AG09319 (cell line): Measurements from ENCODE around the gene AARS2.
A peak's percentile ranks its signal among the peaks of the same experiment; 100 is the strongest.
"Not testable (repeated sequence)": the region's sequence is repeated elsewhere in the genome, so short reads cannot be mapped to it uniquely, and the experiment has no call there.

Experiments used
- DNase-seq: peaks from one replicate; pipeline ENCODE4 v3.0.0-alpha.2; 2010; ENCODE audit warnings: low read depth; ENCODE audit errors: extremely low read depth
- TF ChIP-seq, protein P1 (sequence below): IDR thresholded peaks from 2 replicates; pipeline ENCODE4 v1.5.1; 2011; ENCODE audit warnings: low read depth, mild to moderate bottlenecking, inconsistent platforms, low read length, moderate library complexity

Gene AARS2

DNA sequence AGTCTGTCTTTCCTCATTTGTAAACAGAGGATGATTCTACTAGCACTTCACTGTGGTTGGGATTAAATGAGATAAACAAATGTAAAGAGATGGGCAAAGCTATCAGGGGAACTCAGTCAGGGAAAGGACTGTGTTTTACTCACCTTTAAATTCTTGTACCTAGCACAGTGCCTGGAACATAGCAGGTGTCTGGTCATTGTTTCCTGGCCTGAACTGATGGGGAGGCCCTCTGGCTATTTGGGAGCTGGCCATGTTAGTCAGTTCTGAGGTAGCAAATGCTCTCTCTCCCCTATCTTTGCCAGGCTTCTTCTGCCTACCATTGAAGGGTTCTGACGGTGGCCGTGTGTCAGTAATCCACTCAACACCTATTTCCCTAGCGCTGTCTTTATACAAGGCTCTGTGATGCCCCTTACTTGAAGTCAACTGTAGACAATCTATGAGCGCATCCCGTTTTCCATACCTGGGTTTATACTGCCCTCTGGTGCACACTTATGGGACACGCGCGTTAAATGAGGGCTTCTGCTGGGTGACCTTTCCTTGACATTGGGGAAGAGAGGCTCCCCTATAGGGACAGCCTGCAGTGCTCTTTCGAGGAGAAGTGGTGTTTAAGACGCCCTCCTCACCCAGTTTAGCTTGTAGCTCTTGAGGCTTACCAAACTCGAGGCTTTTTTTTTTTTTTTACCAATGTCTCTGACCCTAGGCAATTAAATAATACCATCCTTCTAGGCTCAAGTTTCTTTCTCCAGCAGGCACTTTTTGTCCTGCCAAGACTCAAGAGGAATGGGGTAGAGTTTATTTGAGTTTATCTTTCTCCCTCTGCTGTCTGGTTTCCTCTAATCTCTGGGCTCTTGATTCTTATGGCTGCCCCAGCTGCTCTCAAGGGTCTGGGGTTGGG is 25.3 kb upstream of the AARS2 start:
- DNase-seq, result peak; percentile 22
- TF ChIP-seq, protein P1, sequence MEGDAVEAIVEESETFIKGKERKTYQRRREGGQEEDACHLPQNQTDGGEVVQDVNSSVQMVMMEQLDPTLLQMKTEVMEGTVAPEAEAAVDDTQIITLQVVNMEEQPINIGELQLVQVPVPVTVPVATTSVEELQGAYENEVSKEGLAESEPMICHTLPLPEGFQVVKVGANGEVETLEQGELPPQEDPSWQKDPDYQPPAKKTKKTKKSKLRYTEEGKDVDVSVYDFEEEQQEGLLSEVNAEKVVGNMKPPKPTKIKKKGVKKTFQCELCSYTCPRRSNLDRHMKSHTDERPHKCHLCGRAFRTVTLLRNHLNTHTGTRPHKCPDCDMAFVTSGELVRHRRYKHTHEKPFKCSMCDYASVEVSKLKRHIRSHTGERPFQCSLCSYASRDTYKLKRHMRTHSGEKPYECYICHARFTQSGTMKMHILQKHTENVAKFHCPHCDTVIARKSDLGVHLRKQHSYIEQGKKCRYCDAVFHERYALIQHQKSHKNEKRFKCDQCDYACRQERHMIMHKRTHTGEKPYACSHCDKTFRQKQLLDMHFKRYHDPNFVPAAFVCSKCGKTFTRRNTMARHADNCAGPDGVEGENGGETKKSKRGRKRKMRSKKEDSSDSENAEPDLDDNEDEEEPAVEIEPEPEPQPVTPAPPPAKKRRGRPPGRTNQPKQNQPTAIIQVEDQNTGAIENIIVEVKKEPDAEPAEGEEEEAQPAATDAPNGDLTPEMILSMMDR, result peak; percentile 73

DNA sequence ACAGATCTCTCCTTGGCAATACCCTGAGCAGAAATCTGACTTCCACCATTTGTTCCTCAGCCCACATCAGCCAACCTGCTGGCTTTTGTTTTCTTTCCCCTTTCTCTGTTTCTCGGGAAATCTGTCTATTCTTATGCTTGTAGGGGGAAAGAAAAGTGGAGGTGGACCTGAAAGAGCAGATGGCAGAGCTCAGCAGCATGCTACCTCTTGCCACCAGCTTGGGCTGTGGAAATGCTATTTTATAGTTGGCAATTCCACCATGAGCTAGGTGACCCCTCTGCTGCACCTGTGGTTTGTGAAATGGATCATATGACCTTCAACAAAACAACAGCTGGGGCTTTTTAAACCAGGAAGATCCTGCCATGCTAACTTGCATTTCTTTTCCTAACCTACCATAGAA is 22.5 kb upstream of the AARS2 start:
- TF ChIP-seq, protein P1, result no peak
- no peak for DNase-seq

DNA sequence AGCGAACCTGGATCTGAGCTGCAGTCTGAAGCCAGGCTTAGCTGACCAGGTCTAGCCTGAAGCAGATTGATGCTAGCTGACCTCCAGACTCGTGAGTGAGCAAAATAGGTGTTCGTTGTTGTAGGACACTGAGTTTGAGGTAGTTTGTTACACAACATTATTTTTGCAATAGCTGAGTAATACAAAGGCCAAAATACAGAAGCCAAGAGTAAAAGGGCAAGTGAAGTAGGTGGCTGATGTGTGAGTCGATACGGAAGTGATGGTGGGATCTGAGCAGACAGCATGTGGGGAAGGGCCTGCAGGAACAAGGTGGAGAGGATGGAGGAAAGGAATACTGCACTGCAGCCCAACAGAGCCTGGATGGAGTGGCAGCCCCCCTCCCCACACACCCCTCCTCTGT is 20.8 kb upstream of the AARS2 start:
- DNase-seq, result no peak
- TF ChIP-seq, protein P1, result no peak

DNA sequence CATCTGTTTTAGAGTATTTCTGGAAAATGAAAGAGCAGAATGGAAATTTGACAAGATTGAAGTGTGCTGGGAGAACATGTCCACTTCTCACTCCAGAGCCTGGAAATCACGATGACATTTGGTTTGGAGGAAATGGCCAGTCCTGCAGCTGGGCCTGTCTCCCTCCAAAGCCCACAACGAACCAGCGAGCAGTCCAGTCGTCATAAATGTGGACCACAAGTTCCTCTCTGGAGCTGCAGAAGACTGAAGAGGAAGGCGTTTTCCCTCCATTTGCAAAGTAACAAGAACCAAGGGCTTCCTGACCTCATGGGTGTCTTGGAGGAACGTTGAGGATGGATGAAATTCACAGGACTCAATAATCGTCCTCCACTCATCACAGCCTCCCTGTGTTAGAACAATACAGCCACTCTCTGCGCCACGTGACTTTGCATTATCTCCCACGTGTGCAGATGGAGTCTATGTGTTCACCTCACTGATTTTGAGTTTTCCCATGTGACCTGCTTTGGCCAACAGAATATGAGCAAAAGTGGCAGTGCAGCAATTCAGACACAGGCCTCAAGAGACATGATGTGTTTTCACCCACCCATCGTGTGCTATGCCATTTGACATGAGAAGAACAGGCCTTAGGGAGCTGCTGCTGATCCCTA is 20.2 kb upstream of the AARS2 start:
- DNase-seq, result no peak
- TF ChIP-seq, protein P1, result no peak

DNA sequence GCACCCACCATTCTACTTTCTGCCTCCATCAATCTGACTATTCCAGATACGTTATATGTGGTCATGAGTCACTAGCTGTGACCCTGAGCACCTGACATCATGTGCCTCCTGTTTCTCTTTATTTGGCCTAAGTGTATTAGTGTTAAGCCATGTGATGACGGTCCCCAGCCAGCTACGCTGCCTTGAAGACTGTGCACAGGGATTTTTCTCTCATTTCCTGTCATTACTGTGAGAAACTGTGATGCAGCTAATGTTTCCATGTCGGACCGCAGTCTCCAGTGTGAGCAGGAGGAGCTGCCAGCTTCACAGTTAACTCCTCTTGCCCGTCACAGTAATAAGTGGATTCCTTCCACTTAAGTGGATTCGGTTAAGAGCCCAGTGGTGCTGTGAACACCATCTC is 19.4 kb upstream of the AARS2 start:
- no peak for DNase-seq
- TF ChIP-seq, protein P1, result no peak

DNA sequence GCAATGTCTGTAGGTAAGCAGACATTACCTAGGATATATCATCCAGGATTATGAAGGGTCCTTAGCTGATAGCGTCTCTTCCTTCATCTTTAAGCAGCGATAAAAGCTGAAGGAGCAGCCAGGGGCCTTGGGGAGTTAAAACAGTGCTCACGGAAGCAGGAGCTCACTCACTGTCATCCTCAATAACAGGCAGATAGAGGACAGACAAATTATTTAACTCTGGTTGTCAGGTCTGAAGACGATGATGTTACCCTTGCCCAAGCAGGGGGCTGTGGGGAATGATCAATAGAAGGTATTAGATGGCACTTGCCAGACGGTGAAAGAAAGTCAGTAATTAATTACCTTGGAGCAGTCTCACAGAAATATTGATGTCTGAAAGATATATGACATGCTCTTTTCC is 16.7 kb upstream of the AARS2 start:
- TF ChIP-seq, protein P1, result no peak
- no peak for DNase-seq

DNA sequence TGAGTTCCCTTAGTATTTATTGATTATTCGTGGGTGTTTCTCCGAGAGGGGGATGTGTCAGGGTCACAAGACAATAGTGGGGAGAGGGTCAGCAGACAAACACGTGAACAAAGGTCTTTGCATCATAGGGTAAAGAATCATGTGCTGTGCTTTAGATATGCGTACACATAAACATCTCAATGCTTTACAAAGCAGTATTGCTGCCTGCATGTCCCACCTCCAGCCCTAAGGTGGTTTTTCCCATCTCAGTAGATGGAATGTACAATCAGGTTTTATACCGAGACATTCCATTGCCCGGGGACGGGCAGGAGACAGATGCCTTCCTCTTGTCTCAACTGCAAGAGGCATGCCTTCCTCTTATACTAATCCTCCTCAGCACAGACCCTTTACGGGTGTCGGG is 15.1 kb upstream of the AARS2 start:
- DNase-seq, result not testable (repeated sequence)

DNA sequence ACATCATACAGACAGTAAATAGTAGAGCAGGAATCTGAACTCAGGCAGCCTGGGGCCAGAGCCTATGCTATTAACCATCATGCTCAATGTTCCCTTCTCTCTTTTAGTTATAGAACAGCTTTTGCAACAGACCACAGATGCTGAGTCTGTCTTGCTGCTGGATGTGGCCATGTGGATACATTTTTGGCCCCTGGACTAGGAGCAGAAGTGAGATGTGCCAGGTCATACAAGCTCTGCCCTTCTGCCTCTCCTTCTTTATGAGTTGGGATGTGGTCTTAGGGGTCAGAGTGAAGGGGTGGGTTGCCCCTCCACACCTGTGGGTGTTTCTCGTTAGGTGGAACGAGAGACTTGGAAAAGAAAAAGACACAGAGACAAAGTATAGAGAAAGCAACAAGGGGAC is 14.6 kb upstream of the AARS2 start:
- TF ChIP-seq, protein P1, result no peak
- DNase-seq, result no peak
